H1 (cell line): Measurements from ENCODE around the gene RBP3. TPM values are rescaled to one million over a fixed set of nuclear protein-coding genes. Genes with fewer than 3 reads are reported as not detected.

Experiments
- CTCF ChIA-PET: fragments of 300-600 bp; sonication (Branson Sonifier 250); formaldehyde crosslinking; loops from one replicate; lab custom pipeline; 2021; ENCODE audit not compliant: partially characterized antibody; lab: Charles Lee
- POLR2A ChIA-PET: fragments of 300-600 bp; sonication (Branson Sonifier 250); formaldehyde crosslinking; loops from one replicate; lab custom pipeline; 2021; ENCODE audit warnings: inconsistent platforms; ENCODE audit not compliant: partially characterized antibody; lab: Charles Lee
- DNase-seq, 2 experiments: peaks; one replicate each; pipeline versions ENCODE4 v3.0.0 to v3.0.0-alpha.2; 2010 to 2022; ENCODE audit warnings: low spot score in 2 of 2, low read depth in 1 of 2, mixed read lengths in 1 of 2
- FAIRE-seq: peaks from 2 replicates; lab custom pipeline; 2011; peaks lifted over from hg19 to GRCh38; lab: Jason Lieb, UNC
- H2AFZ ChIP-seq: 2 replicates; pipeline ENCODE4 v1.8.1; 2012; ENCODE audit warnings: low read length, inconsistent platforms
- H2AK5ac ChIP-seq: 2 replicates; pipeline ENCODE4 v1.6.1; 2013; ENCODE audit warnings: low read depth, low read length
- H2BK120ac ChIP-seq: replicated peaks from 2 replicates; pipeline ENCODE3; 2013; ENCODE audit warnings: low read depth, low read length, inconsistent platforms
- H2BK12ac ChIP-seq: 2 replicates; pipeline ENCODE4 v1.6.1; 2013; ENCODE audit warnings: low read depth, low read length
- H2BK15ac ChIP-seq: 2 replicates; pipeline ENCODE4 v1.6.1; 2013; ENCODE audit warnings: low read length
- H2BK20ac ChIP-seq: 2 replicates; pipeline ENCODE4 v1.6.1; 2013; ENCODE audit warnings: low read length
- H2BK5ac ChIP-seq: 2 replicates; pipeline ENCODE4 v1.6.1; 2013; ENCODE audit warnings: low read depth, low read length
- H3K14ac ChIP-seq: 2 replicates; pipeline ENCODE4 v1.6.1; 2013; ENCODE audit warnings: inconsistent platforms; ENCODE audit not compliant: insufficient read length
- H3K18ac ChIP-seq: 2 replicates; pipeline ENCODE4 v1.6.1; 2013; ENCODE audit warnings: low read length; ENCODE audit errors: extremely low read depth
- H3K23ac ChIP-seq: 2 replicates; pipeline ENCODE4 v1.6.1; 2013; ENCODE audit warnings: inconsistent platforms; ENCODE audit not compliant: insufficient read length
- H3K23me2 ChIP-seq: 2 replicates; pipeline ENCODE4 v1.6.1; 2013; ENCODE audit warnings: low read depth, low read length
- H3K27ac ChIP-seq: 2 replicates; pipeline ENCODE4 v1.6.1; 2011; ENCODE audit warnings: low read depth, low read length, inconsistent platforms
- H3K27me3 ChIP-seq, 4 experiments: replicated peaks in 1 of 4; 1 replicate in 1 of 4; 2 replicates in 3 of 4; pipeline versions ENCODE4 v1.6.1 to v1.8.1; 2011 to 2013; ENCODE audit warnings: low read length in 3 of 4, mild to moderate bottlenecking in 3 of 4, inconsistent platforms in 2 of 4, mixed read lengths in 2 of 4, moderate library complexity in 1 of 4; ENCODE audit not compliant: control insufficient read depth in 3 of 4, insufficient read depth in 3 of 4; ENCODE audit errors: extremely low read depth in 1 of 4
- H3K36me3 ChIP-seq, 4 experiments: 2 replicates each; pipeline versions ENCODE4 v1.6.1 to v1.8.1; 2011 to 2013; ENCODE audit warnings: mild to moderate bottlenecking in 4 of 4, low read length in 3 of 4, moderate library complexity in 2 of 4, control low read depth in 1 of 4, inconsistent platforms in 1 of 4; ENCODE audit not compliant: insufficient read depth in 4 of 4, control insufficient read depth in 2 of 4
- H3K4ac ChIP-seq: replicated peaks from 2 replicates; pipeline ENCODE3; 2013; ENCODE audit warnings: low read length, low read depth, mixed read lengths, inconsistent platforms; ENCODE audit not compliant: insufficient read length
- H3K4me1 ChIP-seq, 4 experiments: replicated peaks in 1 of 4; 1 replicate in 1 of 4; 2 replicates in 3 of 4; pipeline versions ENCODE4 v1.6.1 to v1.8.1; 2011 to 2013; ENCODE audit warnings: low read length in 3 of 4, inconsistent platforms in 2 of 4, mixed read lengths in 1 of 4; ENCODE audit not compliant: insufficient read depth in 4 of 4, control insufficient read depth in 3 of 4
- H3K4me2 ChIP-seq, 2 experiments: 2 replicates each; pipeline versions ENCODE4 v1.6.1 to v1.8.1; 2011 to 2013; ENCODE audit warnings: low read depth in 2 of 2, low read length in 2 of 2, control low read depth in 1 of 2, inconsistent platforms in 1 of 2, mild to moderate bottlenecking in 1 of 2; ENCODE audit not compliant: insufficient read depth in 1 of 2
- H3K4me3 ChIP-seq, 4 experiments: fragments of 200-600, 300-600 bp in 1 of 4; sonication (generic), shearing (Covaris generic), sonication (Bioruptor Twin) in 1 of 4; 2 replicates each; pipeline versions ENCODE4 v1.5.1 to v1.8.1; 2011 to 2016; ENCODE audit warnings: low read length in 4 of 4, low read depth in 3 of 4, control low read depth in 2 of 4, inconsistent platforms in 2 of 4, mild to moderate bottlenecking in 2 of 4, mixed read lengths in 1 of 4, moderate library complexity in 1 of 4; ENCODE audit not compliant: insufficient read depth in 2 of 4; ENCODE audit errors: extremely low read depth in 1 of 4
- H3K56ac ChIP-seq: replicated peaks from 2 replicates; pipeline ENCODE3; 2013; ENCODE audit warnings: low read depth, mild to moderate bottlenecking, mixed read lengths, low read length, inconsistent platforms; ENCODE audit not compliant: insufficient read length
- H3K79me1 ChIP-seq: 2 replicates; pipeline ENCODE4 v1.6.1; 2013; ENCODE audit warnings: low read depth, low read length, control low read depth
- H3K79me2 ChIP-seq, 2 experiments: 2 replicates each; pipeline versions ENCODE4 v1.6.1 to v1.8.1; 2012 to 2013; ENCODE audit warnings: low read length in 2 of 2, mild to moderate bottlenecking in 2 of 2, inconsistent platforms in 1 of 2; ENCODE audit not compliant: insufficient read depth in 2 of 2, control insufficient read depth in 1 of 2
- H3K9ac ChIP-seq, 4 experiments: replicated peaks in 1 of 4; 1 replicate in 1 of 4; 2 replicates in 3 of 4; pipeline versions ENCODE4 v1.6.1 to v1.8.1; 2011 to 2013; ENCODE audit warnings: low read depth in 3 of 4, low read length in 3 of 4, control low read depth in 2 of 4, mild to moderate bottlenecking in 2 of 4, moderate library complexity in 2 of 4, inconsistent platforms in 1 of 4; ENCODE audit errors: extremely low read depth in 1 of 4
- H3K9me3 ChIP-seq, 2 experiments: 2 replicates each; pipeline versions ENCODE4 v1.6.1 to v1.8.1; 2012 to 2013; ENCODE audit warnings: mild to moderate bottlenecking in 2 of 2, moderate library complexity in 2 of 2, control low read depth in 1 of 2, inconsistent platforms in 1 of 2, low read depth in 1 of 2, low read length in 1 of 2, mixed read lengths in 1 of 2; ENCODE audit not compliant: insufficient read depth in 2 of 2
- H4K20me1 ChIP-seq, 2 experiments: replicated peaks in 1 of 2; 2 replicates each; pipeline versions ENCODE3 to v1.8.1; 2011 to 2013; ENCODE audit warnings: inconsistent platforms in 2 of 2, low read length in 2 of 2, mild to moderate bottlenecking in 1 of 2; ENCODE audit not compliant: insufficient read depth in 2 of 2, control insufficient read depth in 1 of 2
- H4K5ac ChIP-seq: 2 replicates; pipeline ENCODE4 v1.6.1; 2013; ENCODE audit warnings: low read length, low read depth, mixed read lengths, inconsistent platforms; ENCODE audit not compliant: insufficient read length
- H4K8ac ChIP-seq: 2 replicates; pipeline ENCODE4 v1.8.0; 2013; ENCODE audit warnings: mild to moderate bottlenecking, moderate library complexity, low read length, inconsistent platforms; ENCODE audit not compliant: insufficient read depth; ENCODE audit errors: extremely low read depth
- H4K91ac ChIP-seq: replicated peaks from 2 replicates; pipeline ENCODE3; 2013; ENCODE audit warnings: low read length, mixed read lengths, inconsistent platforms; ENCODE audit not compliant: insufficient read length
- POLR2AphosphoS5 ChIP-seq: IDR thresholded peaks from 2 replicates; pipeline ENCODE4 v1.6.1; 2011; ENCODE audit warnings: low read depth, low read length
- WGBS, 2 experiments: shearing (Covaris generic) in 1 of 2; methylation state at CpG; one replicate each; pipeline versions ENCODE4 v1.1.6 to v1.1.7; 2013 to 2015; ENCODE audit warnings: low lambda C conversion rate in 2 of 2, mixed read lengths in 2 of 2, inconsistent platforms in 1 of 2, low coverage in 1 of 2, missing lambda C conversion rate in 1 of 2; ENCODE audit not compliant: insufficient replicate concordance in 2 of 2, insufficient coverage in 1 of 2, insufficient read length in 1 of 2; ENCODE audit errors: extremely low coverage in 1 of 2, missing lambda C conversion rate in 1 of 2; 5-methylcytosine and 5-hydroxymethylcytosine counted together
- polyA plus RNA-seq, 7 experiments: library from polyadenylated mRNA; depleted of rRNA in 3 of 7; stranded (reverse) in 5 of 7; unstranded in 2 of 7; fragments of >200 nt in 5 of 7; fragments of 200-250 nt in 2 of 7; gene quantifications; 1 replicate in 5 of 7; 2 replicates in 1 of 7; 4 replicates in 1 of 7; pipeline versions ENCODE4 v1.2.1 to v1.2.3, GENCODE V29; 2011 to 2013; ENCODE audit warnings: missing spikeins in 2 of 7, mixed read lengths in 2 of 7
- total RNA-seq: library from RNA; stranded (reverse); fragmentation: NEBNext Ultra II Directional; extraction: Animal tissue kit (Norgen Biotek cat#: 25700); gene quantifications from 2 replicates; pipeline ENCODE4 v1.2.1, GENCODE V29; 2021

Gene RBP3
- total and polyA plus RNA-seq, 2 of the 8 experiments (the other 6 are each of a cell fraction or from before 2014, with no cell fraction given) = not detected

DNA sequence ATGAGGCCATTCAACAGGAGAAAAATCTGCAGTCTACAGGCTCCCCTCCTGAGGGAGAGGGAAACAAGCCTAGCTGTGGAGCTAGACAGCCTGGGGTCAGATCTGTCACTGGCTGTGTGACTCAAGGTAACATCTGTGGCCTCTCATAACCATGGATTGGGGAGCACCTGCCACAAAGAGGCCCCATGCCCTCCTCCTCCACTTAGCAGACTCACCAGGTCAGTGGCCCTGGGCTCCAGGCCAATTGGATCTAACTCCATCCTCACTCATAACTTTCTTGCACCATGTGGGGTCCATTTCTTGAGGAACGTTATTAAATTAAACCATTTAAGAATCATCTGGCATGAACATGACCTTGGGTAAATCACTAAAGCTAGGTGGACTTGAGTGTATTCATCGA, 46.3 kb upstream of the RBP3 start:
- Histone ChIP-seq H3K56ac (no peak overlapping the region), H3K4me3 (no peak overlapping the region), H3K14ac (no peak overlapping the region), H2BK5ac (no peak overlapping the region), H3K23me2 (peaks cover 11% of the 10 kb centered on the region; the same call in 1 of the 2 replicates), H3K27me3 (peaks cover 4 to 42% (median 34%) of the 10 kb centered on the region in 4 experiments), H2BK120ac (no peak overlapping the region), H3K4me2 (no peak overlapping the region), H3K36me3 (no peaks in the 10 kb centered on the region), H3K27ac (no peak overlapping the region), H3K4me1 (peaks cover 0 to 4% (median 2%) of the 10 kb centered on the region in 4 experiments; a peak in 1 of 7 replicates), H3K9ac (no peak overlapping the region), H3K18ac (no peak overlapping the region), H3K9me3 (no peaks in the 10 kb centered on the region), H2BK15ac (no peak overlapping the region), H2BK20ac (no peak overlapping the region), H3K23ac (no peak overlapping the region), H4K5ac (no peak overlapping the region), H2BK12ac (no peak overlapping the region), H3K79me1 (no peaks in the 10 kb centered on the region), H4K8ac (no peak overlapping the region), H3K79me2 (no peaks in the 10 kb centered on the region), H3K4ac (no peak overlapping the region), H4K91ac (no peak overlapping the region), H4K20me1 (no peaks in the 10 kb centered on the region), H2AK5ac (no peak overlapping the region), H2AFZ (no peak overlapping the region)
- FAIRE-seq = no peak
- no peak for TF ChIP-seq POLR2AphosphoS5
- POLR2A ChIA-PET = no interaction called here
- CTCF ChIA-PET = interaction anchor here (0.9 to 3.3 kb wide), 6 partner anchors 10 to 271 kb away, joined by 3 to 16 read pairs (median 4); no protein-coding TSS in a partner anchor
- WGBS, 2 experiments = 86% methylated on average over 2 of the region's 2 CpGs; no CpG with 5 or more reads in 1 of the 2 experiments
- DNase-seq = no peak
